BE2C (cell line): Measurements from ENCODE around the gene CELA1.
"Not testable (repeated sequence)": the region's sequence is repeated elsewhere in the genome, so short reads cannot be mapped to it uniquely, and the experiment has no call there.

ENCODE experiments used
- DNase-seq: peaks from one replicate; pipeline ENCODE4 v3.0.0-alpha.2; 2020
- H3K27me3 ChIP-seq: fragments of 250-450 bp; sonication (Bioruptor Pico); 2 replicates; pipeline ENCODE4 v1.5.1; 2020; ENCODE audit warnings: mild to moderate bottlenecking
- H3K36me3 ChIP-seq: fragments of 250-450 bp; sonication (Bioruptor Pico); 2 replicates; pipeline ENCODE4 v1.5.1; 2020; ENCODE audit warnings: mild to moderate bottlenecking
- H3K4me1 ChIP-seq: fragments of 250-450 bp; sonication (Bioruptor Pico); 2 replicates; pipeline ENCODE4 v1.5.1; 2020
- H3K4me3 ChIP-seq: 2 replicates; pipeline ENCODE4 v1.5.1; 2011; ENCODE audit warnings: low read depth, low read length
- H3K9me3 ChIP-seq: fragments of 250-450 bp; sonication (Bioruptor Pico); 2 replicates; pipeline ENCODE4 v1.5.1; 2020
- CTCF ChIP-seq: IDR thresholded peaks from 2 replicates; pipeline ENCODE4 v1.5.1; 2012; ENCODE audit warnings: mild to moderate bottlenecking, low read depth, low read length

Gene CELA1

DNA sequence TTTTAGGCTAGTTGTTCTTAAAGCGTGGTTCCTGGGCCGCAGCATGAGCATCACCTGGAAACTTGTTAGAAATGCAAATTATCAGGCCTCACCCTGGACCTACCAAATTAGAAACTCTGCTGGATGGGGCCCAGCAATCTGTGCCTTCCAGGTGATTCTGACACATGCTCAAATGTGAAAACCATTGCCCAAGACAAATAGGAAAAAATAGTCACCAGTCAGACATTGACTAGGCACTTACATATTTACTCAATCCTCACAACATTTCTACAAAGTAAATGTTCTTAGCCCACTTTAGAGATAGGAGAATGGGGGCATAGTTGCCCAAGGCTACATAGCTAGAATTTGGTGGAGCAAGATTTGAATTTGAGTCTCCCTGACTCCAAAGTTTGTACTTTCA is 3.3 kb downstream of the CELA1 start:
- H3K36me3 ChIP-seq: no peaks in the 10 kb centered on the region
- H3K4me1 ChIP-seq: no peaks in the 10 kb centered on the region
- H3K9me3 ChIP-seq: no peaks in the 10 kb centered on the region
- H3K4me3 ChIP-seq: no peak overlapping the region
- no peak for TF ChIP-seq CTCF
- DNase-seq: no peak
- no peaks in the 10 kb centered on the region for H3K27me3 ChIP-seq

DNA sequence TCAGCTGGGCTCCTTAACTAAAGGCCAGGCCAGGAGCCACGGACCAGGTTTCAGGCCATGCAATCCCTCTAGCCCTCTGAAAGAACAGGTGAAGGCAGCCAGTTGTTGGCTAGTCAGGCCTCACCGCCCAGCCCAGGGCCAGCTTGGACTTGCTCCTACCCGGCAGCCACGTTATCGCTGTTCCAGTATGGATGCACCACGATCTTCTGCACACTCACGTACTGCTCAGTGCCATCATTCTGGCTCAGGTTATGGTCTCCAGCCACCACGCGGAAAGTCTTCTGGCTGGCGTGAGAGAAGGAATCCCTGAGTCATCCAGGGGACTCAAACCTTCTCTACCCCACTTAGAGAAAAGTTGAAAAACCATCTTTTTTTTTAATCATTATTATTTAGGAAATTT is 4.1 kb downstream of the CELA1 start:
- TF ChIP-seq CTCF: no peak
- no peaks in the 10 kb centered on the region for H3K4me1 ChIP-seq
- no peak for DNase-seq

DNA sequence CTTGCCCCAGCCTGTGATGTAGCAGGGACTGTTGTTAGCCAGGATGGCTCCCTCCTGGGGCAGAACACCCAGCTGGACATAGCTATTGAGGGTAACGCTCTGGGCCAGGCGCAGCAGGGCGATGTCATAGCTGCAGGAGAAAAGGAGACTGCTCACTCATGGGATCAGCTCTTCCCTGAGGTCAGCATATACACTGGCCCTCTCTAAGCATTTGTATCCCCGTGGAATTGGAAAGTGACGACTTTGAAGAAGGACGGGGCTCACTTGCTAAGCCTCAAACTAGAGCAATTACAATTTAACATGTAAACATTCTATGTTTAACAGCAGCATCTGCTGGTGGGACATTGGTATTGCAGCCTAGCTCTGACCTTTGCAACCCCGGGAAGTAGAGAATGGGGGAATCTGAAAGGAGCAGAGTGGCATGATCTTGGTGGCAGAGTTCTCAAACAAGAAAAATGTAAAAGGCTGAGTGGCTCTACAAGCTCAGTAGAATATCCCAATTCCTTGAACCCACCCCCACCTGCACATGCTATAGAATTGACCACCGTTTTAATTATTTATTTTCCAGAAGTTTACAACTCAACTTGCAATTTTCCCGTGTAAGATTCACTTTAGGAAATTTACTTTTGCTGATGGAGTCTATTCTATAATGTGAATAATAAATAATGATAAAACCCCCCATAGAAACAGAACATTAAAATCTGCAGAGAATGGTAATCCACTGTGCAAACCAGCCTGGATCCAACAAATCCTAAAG is 5.0 kb downstream of the CELA1 start:
- DNase-seq: peak; percentile 68
- TF ChIP-seq CTCF: peak; percentile 99
- peak overlapping the region; percentile 40 for H3K4me3 ChIP-seq
- H3K4me1 ChIP-seq: no peaks in the 10 kb centered on the region
- no peaks in the 10 kb centered on the region for H3K9me3 ChIP-seq
- H3K36me3 ChIP-seq: no peaks in the 10 kb centered on the region
- no peaks in the 10 kb centered on the region for H3K27me3 ChIP-seq

More for the DNA sequence above, 4.1 kb downstream of the CELA1 start:
- no peak overlapping the region for H3K4me3 ChIP-seq
- no peaks in the 10 kb centered on the region for H3K36me3 ChIP-seq
- no peaks in the 10 kb centered on the region for H3K9me3 ChIP-seq
- no peaks in the 10 kb centered on the region for H3K27me3 ChIP-seq

GRCh38 chr12:51339750-51340149 is 6.7 kb downstream of the CELA1 start:
- no peak for TF ChIP-seq CTCF
- Histone ChIP-seq H3K9me3 (no peaks in the 10 kb centered on the region), H3K4me1 (no peaks in the 10 kb centered on the region), H3K27me3 (no peaks in the 10 kb centered on the region), H3K4me3 (no peak overlapping the region), H3K36me3 (no peaks in the 10 kb centered on the region)
- no peak for DNase-seq

GRCh38 chr12:51337336-51337735 is 9.1 kb downstream of the CELA1 start:
- H3K4me3 ChIP-seq, DNase-seq, H3K36me3 ChIP-seq, H3K27me3 ChIP-seq, H3K9me3 ChIP-seq, H3K4me1 ChIP-seq: not testable (repeated sequence)

GRCh38 chr12:51335931-51336330 is 10.5 kb downstream of the CELA1 start:
- Histone ChIP-seq H3K9me3 (no peaks in the 10 kb centered on the region), H3K27me3 (no peaks in the 10 kb centered on the region), H3K4me3 (no peak overlapping the region), H3K4me1 (no peaks in the 10 kb centered on the region), H3K36me3 (no peaks in the 10 kb centered on the region)
- no peak for TF ChIP-seq CTCF
- DNase-seq: no peak
